GM21381 (cell line): ENCODE data around the gene PGM3.
"Not testable (repeated sequence)": the region's sequence is repeated elsewhere in the genome, so short reads cannot be mapped to it uniquely, and the experiment has no call there.

ENCODE experiments used
- ATAC-seq: cut with Tn5 transposase; IDR thresholded peaks from one replicate; pipeline ENCODE4 v1.9.1; 2021; ENCODE audit warnings: mild to moderate bottlenecking, moderate library complexity; ENCODE audit not compliant: unreplicated experiment

The PGM3 gene

DNA sequence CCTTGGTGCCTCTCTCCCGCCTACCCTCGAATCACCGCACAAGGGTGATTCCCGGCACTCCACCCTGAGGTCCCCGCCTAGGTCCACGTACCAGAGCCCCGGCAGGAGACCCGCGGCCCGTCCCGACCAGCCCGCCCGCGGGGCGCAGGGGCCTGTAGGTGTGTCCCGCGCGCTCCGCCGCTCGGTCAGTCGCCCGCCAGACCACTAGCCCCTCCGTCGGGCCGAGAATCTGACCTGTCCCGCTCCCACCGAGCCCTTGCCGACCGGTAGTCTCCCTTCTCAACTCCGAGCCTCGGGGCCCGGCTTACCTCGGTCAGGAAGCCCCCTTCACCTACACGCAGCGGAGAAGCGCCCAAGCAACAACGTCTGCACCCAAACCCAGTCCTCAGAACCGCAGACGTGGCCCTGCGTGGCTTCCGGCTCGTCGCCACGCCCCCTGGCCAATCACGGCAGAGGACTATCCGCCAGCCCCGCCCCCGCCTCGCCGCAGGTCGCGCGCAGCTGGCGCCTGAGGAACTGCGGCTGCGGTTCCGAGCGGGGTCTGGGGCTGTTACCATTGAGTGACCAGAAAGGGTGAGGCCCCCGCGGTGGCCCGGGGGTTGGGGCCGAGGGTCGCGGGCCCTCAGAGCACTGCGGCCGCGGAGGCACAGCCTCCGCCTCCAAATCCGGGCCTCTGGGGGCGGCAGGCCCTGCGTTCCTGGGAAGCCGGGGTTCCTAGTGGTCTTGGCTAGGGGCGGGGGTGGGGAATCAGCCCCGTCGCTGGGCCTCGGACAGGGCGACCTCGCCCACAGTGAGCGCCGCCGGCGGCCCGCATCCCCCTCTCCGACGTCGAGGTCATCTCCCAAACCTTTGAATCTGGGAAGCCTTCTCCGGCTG lies at the start of gene PGM3, which contains the start of gene RWDD2A:
Gene PGM3, minus strand, starts transcription at position 395 of the 876 bp plus-strand sequence. CDS start 2,253 bp downstream, outside the sequence.
Gene RWDD2A, plus strand, starts transcription at position 487 of the 876 bp plus-strand sequence. CDS start 1,095 bp downstream, outside the sequence.
- peak; percentile 96 for ATAC-seq

GRCh38 chr6:83231146-83231545 lies 38.1 kb upstream of the PGM3 start:
- no peak for ATAC-seq

DNA sequence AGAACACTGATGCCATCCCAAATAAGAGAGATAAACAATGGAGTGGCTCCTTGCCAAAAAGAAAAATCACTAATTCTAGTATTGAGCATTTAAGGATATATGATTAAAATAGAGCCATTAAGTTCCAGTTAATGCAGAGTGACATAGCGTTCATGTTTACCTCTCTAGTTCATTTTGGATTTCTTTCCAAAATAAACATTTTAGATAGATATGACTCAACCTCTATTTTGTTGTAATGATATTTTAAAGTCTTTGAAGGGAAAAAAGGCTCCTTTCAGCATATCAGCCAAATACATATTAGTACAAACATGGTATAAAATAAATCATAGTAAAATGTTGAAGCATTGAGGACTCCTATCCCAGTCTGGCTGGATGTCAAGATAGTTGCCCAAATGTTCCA lies 33.5 kb upstream of the PGM3 start:
- no peak for ATAC-seq

DNA sequence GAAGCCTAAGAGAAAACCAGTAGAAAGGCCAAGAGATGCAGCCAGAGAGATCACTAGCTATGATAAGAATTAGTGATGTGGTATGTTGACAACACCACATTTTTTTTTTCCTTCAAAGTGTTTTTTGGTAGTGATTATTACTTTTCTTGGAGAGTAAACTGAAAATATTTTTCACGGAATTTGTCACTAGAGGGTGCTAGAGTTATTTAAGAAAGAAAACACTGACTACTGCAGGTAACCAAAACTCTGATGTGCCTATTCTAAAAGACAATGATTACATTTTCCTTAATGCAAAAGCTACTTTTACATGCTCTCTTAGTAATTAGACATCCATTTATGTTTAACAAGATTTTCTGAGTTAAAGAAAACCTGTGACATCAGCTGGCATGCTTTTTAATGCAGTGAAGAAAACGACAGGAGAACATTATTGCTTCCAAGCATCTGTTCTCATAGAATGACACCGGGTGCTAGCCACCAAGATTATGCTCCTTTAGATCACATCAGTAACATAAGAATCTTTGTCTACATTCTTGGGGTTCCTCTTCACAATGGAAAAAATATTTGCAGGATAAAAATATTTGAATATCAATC lies 28.9 kb upstream of the PGM3 start:
- no peak for ATAC-seq

GRCh38 chr6:83221276-83221675 lies 28.2 kb upstream of the PGM3 start:
- ATAC-seq = no peak

DNA sequence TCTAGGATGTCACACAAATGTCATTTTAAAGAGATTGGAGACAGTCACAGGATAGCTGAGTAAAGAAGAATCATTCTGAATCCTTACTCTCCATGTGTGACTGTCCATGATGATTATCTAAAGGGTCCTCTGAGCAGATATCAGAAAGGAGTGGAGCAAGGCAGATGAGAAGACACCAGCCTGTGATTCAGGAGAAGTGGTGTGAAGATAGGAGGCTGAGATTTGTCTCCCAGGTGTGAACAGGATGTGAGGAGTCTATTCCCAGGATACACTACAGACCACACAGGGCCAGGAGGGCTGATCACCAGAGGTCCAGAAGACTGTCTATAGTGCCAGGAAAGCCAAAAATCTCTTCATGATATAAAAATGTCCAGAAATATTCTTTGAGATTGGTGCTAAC lies 27.1 kb upstream of the PGM3 start:
- no peak for ATAC-seq

DNA sequence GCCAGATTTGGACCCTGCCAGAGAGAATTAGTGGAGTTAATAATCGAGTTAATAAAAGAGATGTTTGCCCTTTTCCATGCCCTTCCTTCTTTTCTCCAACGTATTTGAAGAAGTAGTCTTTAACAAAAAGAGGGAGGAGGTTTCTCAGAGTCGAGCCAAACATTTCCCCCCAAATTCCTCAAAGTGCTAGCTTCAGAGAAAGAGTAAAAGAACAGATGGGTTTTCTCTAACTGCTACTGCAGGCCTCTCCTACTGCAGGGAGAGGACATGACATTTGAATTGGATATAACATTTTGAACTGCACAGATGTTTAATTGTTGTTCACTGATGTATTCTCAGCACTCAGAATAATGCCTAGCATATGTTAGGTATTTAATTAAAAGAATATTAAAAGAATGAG lies 25.6 kb upstream of the PGM3 start:
- ATAC-seq = no peak

- ATAC-seq = no peak
Measured at GRCh38 chr6:83216806-83217205, 23.7 kb upstream of the PGM3 start.

DNA sequence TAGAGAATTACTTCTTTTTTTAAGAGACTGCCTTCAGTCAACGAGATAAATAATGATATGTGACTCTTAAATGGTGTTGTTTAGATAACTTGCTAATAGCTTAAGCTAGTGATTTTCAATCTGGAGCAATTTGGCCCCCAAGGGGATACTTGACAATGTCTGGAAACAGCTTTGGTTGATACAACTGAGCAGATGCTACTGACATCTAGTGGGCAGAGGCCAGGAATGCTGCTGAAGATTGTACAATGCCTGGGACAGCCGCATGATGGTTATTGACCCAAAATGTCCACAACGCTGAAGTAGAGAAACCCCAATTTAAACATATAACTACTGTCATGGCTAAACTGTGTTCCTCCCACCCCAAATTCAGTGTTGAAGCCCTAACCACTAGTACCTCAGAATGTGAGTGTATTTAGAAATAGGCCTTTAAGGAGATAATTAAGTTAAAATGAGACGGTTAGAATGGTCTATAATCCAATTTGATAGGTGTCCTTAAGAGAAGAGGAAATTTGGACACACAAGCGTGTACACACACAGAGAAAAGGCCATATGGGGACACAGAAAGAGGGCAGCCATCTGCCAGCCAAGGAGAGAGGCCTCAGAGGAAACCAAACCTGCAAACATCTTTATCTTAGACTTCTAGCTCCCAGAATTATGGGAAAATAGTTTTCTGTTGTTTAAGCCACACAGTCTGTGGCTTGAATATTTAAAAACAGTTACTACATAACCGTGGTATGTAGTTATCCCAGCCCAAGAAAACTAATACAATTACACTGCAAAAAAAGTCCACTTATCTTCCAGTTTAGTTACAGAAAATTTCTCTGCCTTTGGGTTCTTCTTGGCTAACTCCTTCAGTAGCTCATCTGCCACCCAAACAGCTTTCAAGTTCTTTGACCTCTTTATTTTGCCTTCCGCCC lies 22.3 kb upstream of the PGM3 start:
- peak; percentile 99 for ATAC-seq

- no peak for ATAC-seq
Measured at GRCh38 chr6:83202031-83202430, 9.0 kb upstream of the PGM3 start.

- no peak for ATAC-seq
Measured at GRCh38 chr6:83199863-83200225, 6.8 kb upstream of the PGM3 start.

- no peak for ATAC-seq
Measured at GRCh38 chr6:83199173-83199862, 6.3 kb upstream of the PGM3 start.

- no peak for ATAC-seq
Measured at GRCh38 chr6:83198486-83199172, 5.6 kb upstream of the PGM3 start.

- ATAC-seq = peak; percentile 25
Measured at GRCh38 chr6:83193747-83194566, 892 bp upstream of the PGM3 start.

GRCh38 chr6:83192456-83192855 lies 609 bp downstream of the PGM3 start:
- ATAC-seq = no peak

DNA sequence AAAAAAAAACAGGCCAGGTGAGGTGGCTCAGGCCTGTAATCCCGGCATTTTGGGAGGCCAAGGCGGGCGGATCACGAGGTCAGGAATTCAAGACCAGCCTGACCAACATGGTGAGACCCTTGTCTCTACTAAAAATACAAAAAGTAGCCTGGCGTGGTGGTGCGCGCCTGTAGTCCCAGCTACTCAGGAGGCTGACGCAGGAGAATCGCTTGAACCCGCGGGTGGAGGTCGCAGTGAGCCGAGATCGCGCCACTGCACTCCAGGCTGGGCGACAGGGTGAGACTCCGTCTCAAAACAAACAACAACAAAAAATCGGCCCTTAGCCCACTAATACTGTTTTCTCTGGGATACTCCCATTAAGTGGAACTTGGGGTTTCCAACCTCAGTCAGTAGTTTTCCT lies 1.1 kb downstream of the PGM3 start:
- not testable (repeated sequence) for ATAC-seq

- no peak for ATAC-seq
Measured at GRCh38 chr6:83190626-83191025, 2.4 kb downstream of the PGM3 start.

- no peak for ATAC-seq
Measured at GRCh38 chr6:83188501-83188900, 4.6 kb downstream of the PGM3 start.

- ATAC-seq = no peak
Measured at GRCh38 chr6:83185096-83185495, 8.0 kb downstream of the PGM3 start.
